GM12873 (cell line): Measurements from ENCODE around the gene MMRN1.

ENCODE experiments used
- TF ChIP-seq, protein P1 (sequence below): IDR thresholded peaks from 2 replicates; pipeline ENCODE4 v1.5.1; 2012; ENCODE audit warnings: low read depth, mild to moderate bottlenecking, moderate library complexity, low read length, control low read depth; ENCODE audit not compliant: insufficient read depth; ENCODE audit errors: missing control alignments

MMRN1 gene

DNA sequence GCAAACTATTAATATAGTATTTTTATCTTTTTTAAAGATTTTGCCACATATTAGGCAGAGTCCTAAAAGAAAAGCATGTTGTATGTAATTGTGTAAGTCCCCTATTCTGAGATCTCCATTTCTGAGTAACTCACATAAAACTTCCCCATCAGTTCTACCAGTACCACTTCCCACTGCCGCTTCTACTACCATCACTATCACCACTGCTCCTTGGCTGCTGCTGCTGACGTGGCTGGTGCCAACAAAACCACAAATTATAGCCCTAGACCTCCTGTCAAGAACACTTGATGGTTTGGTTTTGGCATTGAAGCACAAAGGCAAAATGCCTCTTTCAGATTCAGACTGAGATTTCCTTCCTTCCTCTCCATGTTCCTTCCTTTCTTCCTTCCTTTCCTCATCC is 106.4 kb downstream of the MMRN1 start:
- TF ChIP-seq, protein P1, sequence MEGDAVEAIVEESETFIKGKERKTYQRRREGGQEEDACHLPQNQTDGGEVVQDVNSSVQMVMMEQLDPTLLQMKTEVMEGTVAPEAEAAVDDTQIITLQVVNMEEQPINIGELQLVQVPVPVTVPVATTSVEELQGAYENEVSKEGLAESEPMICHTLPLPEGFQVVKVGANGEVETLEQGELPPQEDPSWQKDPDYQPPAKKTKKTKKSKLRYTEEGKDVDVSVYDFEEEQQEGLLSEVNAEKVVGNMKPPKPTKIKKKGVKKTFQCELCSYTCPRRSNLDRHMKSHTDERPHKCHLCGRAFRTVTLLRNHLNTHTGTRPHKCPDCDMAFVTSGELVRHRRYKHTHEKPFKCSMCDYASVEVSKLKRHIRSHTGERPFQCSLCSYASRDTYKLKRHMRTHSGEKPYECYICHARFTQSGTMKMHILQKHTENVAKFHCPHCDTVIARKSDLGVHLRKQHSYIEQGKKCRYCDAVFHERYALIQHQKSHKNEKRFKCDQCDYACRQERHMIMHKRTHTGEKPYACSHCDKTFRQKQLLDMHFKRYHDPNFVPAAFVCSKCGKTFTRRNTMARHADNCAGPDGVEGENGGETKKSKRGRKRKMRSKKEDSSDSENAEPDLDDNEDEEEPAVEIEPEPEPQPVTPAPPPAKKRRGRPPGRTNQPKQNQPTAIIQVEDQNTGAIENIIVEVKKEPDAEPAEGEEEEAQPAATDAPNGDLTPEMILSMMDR = no peak

DNA sequence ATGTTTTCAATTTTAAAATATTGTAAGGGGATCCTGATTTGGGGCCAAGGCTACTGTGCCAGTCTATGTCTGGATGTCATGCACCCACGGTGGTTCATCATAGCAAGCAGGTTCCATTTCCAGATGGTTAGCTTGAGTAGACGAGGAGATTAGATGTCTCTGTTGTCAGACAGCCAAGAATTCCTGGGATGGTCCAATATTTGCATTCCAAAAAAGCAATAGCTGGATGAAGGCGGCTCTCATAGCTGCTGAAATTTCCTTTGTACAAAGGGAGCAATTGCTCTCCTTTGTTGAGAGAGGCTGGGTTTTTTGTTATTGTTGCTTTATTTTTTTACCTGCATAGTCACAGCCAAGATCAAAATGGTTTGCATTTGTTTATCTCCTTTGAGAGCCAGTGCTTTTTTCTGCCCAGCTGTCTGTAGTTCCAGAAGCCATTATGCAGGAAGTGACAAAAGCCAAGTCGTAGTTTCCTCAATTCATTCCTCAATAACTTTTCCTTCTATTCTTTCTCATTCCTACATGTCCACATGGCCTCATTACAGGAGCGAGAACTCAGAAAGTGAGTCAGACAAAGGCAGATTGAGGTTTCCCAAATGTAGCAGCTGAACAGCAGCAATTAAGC is 107.9 kb downstream of the MMRN1 start:
- TF ChIP-seq, protein P1 = no peak
